Mesenchymal stem cell (in vitro differentiated cells and primary cell): ENCODE measurements around the gene ADD3.

Experiments
- DNase-seq: peaks from one replicate; pipeline ENCODE4 v3.0.0-alpha.2; 2013
- H2AFZ ChIP-seq: one replicate; pipeline ENCODE4 v1.6.1; 2013; ENCODE audit warnings: low read depth, mild to moderate bottlenecking, control low read depth, inconsistent platforms, low read length, moderate library complexity
- H2AK5ac ChIP-seq: 2 replicates; pipeline ENCODE4 v1.6.1; 2013; ENCODE audit warnings: low read length, moderate library complexity, mild to moderate bottlenecking, inconsistent platforms; ENCODE audit not compliant: severe bottlenecking
- H2BK120ac ChIP-seq: one replicate; pipeline ENCODE4 v1.6.1; 2013; ENCODE audit warnings: low read depth, mild to moderate bottlenecking, inconsistent platforms, low read length, moderate library complexity
- H2BK12ac ChIP-seq, 2 experiments: one replicate each; pipeline ENCODE4 v1.6.1; 2013; ENCODE audit warnings: inconsistent platforms in 2 of 2, low read length in 2 of 2, mild to moderate bottlenecking in 2 of 2, moderate library complexity in 2 of 2, control low read depth in 1 of 2
- H2BK15ac ChIP-seq: one replicate; pipeline ENCODE4 v1.6.1; 2013; ENCODE audit warnings: mild to moderate bottlenecking, low read depth, inconsistent platforms; ENCODE audit not compliant: poor library complexity, severe bottlenecking
- H2BK5ac ChIP-seq: 2 replicates; pipeline ENCODE4 v1.6.1; 2013; ENCODE audit warnings: low read depth, mild to moderate bottlenecking, low read length, control low read depth, inconsistent platforms; ENCODE audit not compliant: poor library complexity, severe bottlenecking
- H3K14ac ChIP-seq, 2 experiments: one replicate each; pipeline ENCODE4 v1.6.1; 2013; ENCODE audit warnings: inconsistent platforms in 2 of 2, low read length in 2 of 2, control low read depth in 1 of 2, mild to moderate bottlenecking in 1 of 2, moderate library complexity in 1 of 2
- H3K18ac ChIP-seq, 2 experiments: one replicate each; pipeline ENCODE4 v1.6.1; 2013; ENCODE audit warnings: inconsistent platforms in 2 of 2, low read length in 2 of 2, control low read depth in 1 of 2, low read depth in 1 of 2, mild to moderate bottlenecking in 1 of 2
- H3K23ac ChIP-seq, 2 experiments: one replicate each; pipeline ENCODE4 v1.6.1; 2013; ENCODE audit warnings: inconsistent platforms in 2 of 2, low read length in 2 of 2, mild to moderate bottlenecking in 2 of 2, moderate library complexity in 2 of 2, control low read depth in 1 of 2
- H3K27ac ChIP-seq: 2 replicates; pipeline ENCODE4 v1.5.1; 2013; ENCODE audit warnings: mild to moderate bottlenecking, moderate library complexity, low read length, control low read depth, inconsistent platforms; ENCODE audit not compliant: poor library complexity, severe bottlenecking
- H3K27me3 ChIP-seq, 2 experiments: 2 replicates each; pipeline versions ENCODE4 v1.6.1 to v1.7.0; 2013; ENCODE audit warnings: low read length in 2 of 2, mild to moderate bottlenecking in 2 of 2, moderate library complexity in 2 of 2, control low read depth in 1 of 2, inconsistent platforms in 1 of 2; ENCODE audit not compliant: control insufficient read depth in 1 of 2, insufficient read depth in 1 of 2
- H3K36me3 ChIP-seq, 2 experiments: 2 replicates each; pipeline versions ENCODE4 v1.6.1 to v1.7.0; 2013; ENCODE audit warnings: low read length in 2 of 2, control low read depth in 1 of 2, inconsistent platforms in 1 of 2, low read depth in 1 of 2, mild to moderate bottlenecking in 1 of 2; ENCODE audit not compliant: insufficient read depth in 2 of 2, control insufficient read depth in 1 of 2
- H3K4ac ChIP-seq, 2 experiments: one replicate each; pipeline ENCODE4 v1.6.1; 2013; ENCODE audit warnings: inconsistent platforms in 2 of 2, low read length in 2 of 2, mild to moderate bottlenecking in 2 of 2, moderate library complexity in 2 of 2, control low read depth in 1 of 2, low read depth in 1 of 2
- H3K4me1 ChIP-seq: 2 replicates; pipeline ENCODE4 v1.6.1; 2013; ENCODE audit warnings: low read depth, low read length, control low read depth; ENCODE audit not compliant: control insufficient read depth, insufficient read depth
- H3K4me2 ChIP-seq: 2 replicates; pipeline ENCODE4 v1.6.1; 2013; ENCODE audit warnings: low read length, mild to moderate bottlenecking, inconsistent platforms; ENCODE audit not compliant: poor library complexity, severe bottlenecking
- H3K4me3 ChIP-seq, 2 experiments: 2 replicates each; pipeline versions ENCODE4 v1.5.1 to v1.7.0; 2013; ENCODE audit warnings: low read length in 2 of 2, mild to moderate bottlenecking in 2 of 2, control low read depth in 1 of 2, low read depth in 1 of 2; ENCODE audit not compliant: insufficient read depth in 1 of 2
- H3K79me1 ChIP-seq: replicated peaks from 2 replicates; pipeline ENCODE4 v1.6.1; 2013; ENCODE audit warnings: mild to moderate bottlenecking, control low read depth, low read length, inconsistent platforms; ENCODE audit not compliant: poor library complexity, severe bottlenecking
- H3K9ac ChIP-seq: 2 replicates; pipeline ENCODE4 v1.7.0; 2013; ENCODE audit warnings: mild to moderate bottlenecking, low read length, moderate library complexity
- H3K9me3 ChIP-seq: 2 replicates; pipeline ENCODE4 v1.7.0; 2013; ENCODE audit warnings: mild to moderate bottlenecking, low read length; ENCODE audit not compliant: control insufficient read depth
- H4K8ac ChIP-seq: one replicate; pipeline ENCODE4 v1.6.1; 2013; ENCODE audit warnings: inconsistent platforms, mild to moderate bottlenecking, low read length, moderate library complexity
- H4K91ac ChIP-seq: one replicate; pipeline ENCODE4 v1.6.1; 2013; ENCODE audit warnings: mild to moderate bottlenecking, low read length, inconsistent platforms
- WGBS: methylation state at CpG from one replicate; pipeline ENCODE4 v1.1.7; 2013; ENCODE audit warnings: mixed read lengths; 5-methylcytosine and 5-hydroxymethylcytosine counted together

The ADD3 gene

DNA sequence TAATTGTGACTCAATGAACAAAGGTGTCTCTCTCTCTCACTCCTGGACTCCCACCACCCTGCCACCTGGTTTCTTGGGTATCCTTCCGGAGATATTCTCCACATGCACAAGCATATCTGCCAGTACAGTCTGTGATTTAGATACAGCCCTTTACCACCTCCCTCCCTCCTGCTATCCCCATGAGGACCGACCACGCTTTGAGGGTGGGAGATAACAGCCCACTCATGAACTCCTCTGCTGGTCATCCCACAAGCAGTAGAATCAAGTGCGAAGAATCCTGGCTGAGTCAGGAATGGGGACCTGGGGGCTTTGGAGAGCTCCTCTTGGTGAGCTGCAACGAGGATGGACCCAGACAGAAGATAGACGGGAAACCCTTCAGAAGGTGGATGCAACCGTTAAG lies 171.4 kb downstream of the ADD3 start:
- peaks cover 0 to 10% of the 10 kb centered on the region in 2 experiments for H3K27me3 ChIP-seq
- no peaks in the 10 kb centered on the region for H3K9me3 ChIP-seq
- H3K23ac ChIP-seq: no peak overlapping the region
- H3K9ac ChIP-seq: no peak overlapping the region
- no peak overlapping the region for H3K4ac ChIP-seq
- H4K8ac ChIP-seq: no peak overlapping the region
- no peak overlapping the region for H2BK5ac ChIP-seq
- no peak overlapping the region for H2BK120ac ChIP-seq
- no peaks in the 10 kb centered on the region for H3K36me3 ChIP-seq
- no peak overlapping the region for H3K4me2 ChIP-seq
- no peak overlapping the region for H2BK15ac ChIP-seq
- H3K4me1 ChIP-seq: no peaks in the 10 kb centered on the region
- H3K27ac ChIP-seq: no peak overlapping the region
- H3K14ac ChIP-seq: no peak overlapping the region
- no peak overlapping the region for H4K91ac ChIP-seq
- DNase-seq: no peak
- H2AFZ ChIP-seq: no peak overlapping the region
- no peak overlapping the region for H3K18ac ChIP-seq
- H2BK12ac ChIP-seq: no peak overlapping the region
- H2AK5ac ChIP-seq: no peak overlapping the region
- 91% methylated on average over 7 of the region's 7 CpGs for WGBS
- H3K4me3 ChIP-seq: no peak overlapping the region
- no peaks in the 10 kb centered on the region for H3K79me1 ChIP-seq

DNA sequence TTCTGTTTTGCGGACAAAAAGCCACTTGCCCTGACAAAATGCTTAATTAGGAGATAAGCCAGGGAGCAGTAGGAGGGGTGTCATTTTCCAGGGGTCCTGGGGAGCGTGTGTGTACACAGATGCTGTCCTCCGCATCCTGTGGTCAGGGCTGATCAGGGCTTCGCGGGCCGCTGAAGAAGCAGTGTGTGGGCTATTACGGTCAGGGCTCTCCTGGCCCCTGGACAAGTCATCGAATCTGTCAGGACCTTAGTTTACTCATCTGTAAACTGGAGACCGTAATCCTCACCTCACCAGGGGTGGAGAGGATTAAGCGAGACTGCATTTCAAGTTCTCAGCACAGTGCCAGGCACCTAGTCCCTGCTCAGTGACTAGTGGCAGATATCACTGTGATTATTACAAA lies 173.7 kb downstream of the ADD3 start:
- Histone ChIP-seq H4K91ac (no peak overlapping the region), H3K4me2 (no peak overlapping the region), H3K9ac (no peak overlapping the region), H3K23ac (no peak overlapping the region), H3K27ac (no peak overlapping the region), H3K79me1 (no peaks in the 10 kb centered on the region), H3K14ac (no peak overlapping the region), H3K4me3 (no peak overlapping the region), H3K36me3 (no peaks in the 10 kb centered on the region), H4K8ac (no peak overlapping the region), H2BK5ac (no peak overlapping the region), H2BK12ac (no peak overlapping the region), H2AFZ (no peak overlapping the region), H3K27me3 (peaks cover 0 to 7% of the 10 kb centered on the region in 2 experiments), H3K4ac (no peak overlapping the region), H2AK5ac (no peak overlapping the region), H2BK120ac (no peak overlapping the region), H3K9me3 (no peaks in the 10 kb centered on the region), H3K18ac (no peak overlapping the region), H2BK15ac (no peak overlapping the region), H3K4me1 (no peaks in the 10 kb centered on the region)
- 52% methylated on average over 9 of the region's 10 CpGs for WGBS
- DNase-seq: no peak

DNA sequence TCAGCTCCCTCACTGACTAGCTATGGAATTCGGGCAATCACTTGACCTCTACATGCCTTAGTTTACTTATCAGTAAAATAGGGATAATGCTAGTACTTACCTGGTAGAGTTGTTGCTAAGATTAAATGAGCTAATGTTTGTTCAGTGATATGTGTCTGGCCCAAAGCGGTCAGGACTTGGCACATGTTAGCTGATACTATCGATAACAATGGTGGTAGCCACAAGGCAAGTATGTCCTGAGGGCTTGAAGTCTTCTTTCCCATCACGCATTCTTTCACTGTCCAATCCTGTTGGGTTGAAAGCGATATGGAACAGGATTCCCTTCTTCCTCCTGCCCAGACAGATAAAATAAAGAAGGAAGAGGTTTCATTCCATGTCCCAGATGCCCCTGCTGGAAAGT lies 174.1 kb downstream of the ADD3 start:
- no peak overlapping the region for H2AK5ac ChIP-seq
- H3K23ac ChIP-seq: no peak overlapping the region
- no peak overlapping the region for H4K8ac ChIP-seq
- H3K27me3 ChIP-seq: peaks cover 0 to 6% of the 10 kb centered on the region in 2 experiments
- no peak overlapping the region for H3K4ac ChIP-seq
- no peak overlapping the region for H3K18ac ChIP-seq
- H3K4me3 ChIP-seq: no peak overlapping the region
- no peak overlapping the region for H2BK15ac ChIP-seq
- DNase-seq: no peak
- H2BK5ac ChIP-seq: no peak overlapping the region
- H3K36me3 ChIP-seq: no peaks in the 10 kb centered on the region
- H3K79me1 ChIP-seq: no peaks in the 10 kb centered on the region
- no peak overlapping the region for H2BK12ac ChIP-seq
- no peak overlapping the region for H2AFZ ChIP-seq
- H3K27ac ChIP-seq: no peak overlapping the region
- H3K9me3 ChIP-seq: no peaks in the 10 kb centered on the region
- H3K4me1 ChIP-seq: no peaks in the 10 kb centered on the region
- H3K9ac ChIP-seq: no peak overlapping the region
- no peak overlapping the region for H3K4me2 ChIP-seq
- H2BK120ac ChIP-seq: no peak overlapping the region
- 90% methylated on average over 3 of the region's 5 CpGs for WGBS
- no peak overlapping the region for H4K91ac ChIP-seq
- no peak overlapping the region for H3K14ac ChIP-seq

- no peak overlapping the region for H3K9ac ChIP-seq
- no peak overlapping the region for H2BK12ac ChIP-seq
- H3K9me3 ChIP-seq: no peaks in the 10 kb centered on the region
- no peak overlapping the region for H3K4ac ChIP-seq
- H2BK5ac ChIP-seq: no peak overlapping the region
- H3K4me3 ChIP-seq: no peak overlapping the region
- no peak overlapping the region for H4K8ac ChIP-seq
- no peak overlapping the region for H3K23ac ChIP-seq
- H3K27me3 ChIP-seq: peaks cover 0 to 2% of the 10 kb centered on the region in 2 experiments
- no peak overlapping the region for H3K14ac ChIP-seq
- WGBS: 74% methylated on average over 6 of the region's 6 CpGs
- H2AFZ ChIP-seq: no peak overlapping the region
- no peak overlapping the region for H4K91ac ChIP-seq
- H3K18ac ChIP-seq: no peak overlapping the region
- no peak overlapping the region for H3K4me2 ChIP-seq
- H3K36me3 ChIP-seq: no peaks in the 10 kb centered on the region
- no peaks in the 10 kb centered on the region for H3K79me1 ChIP-seq
- no peak overlapping the region for H2BK15ac ChIP-seq
- H3K27ac ChIP-seq: no peak overlapping the region
- no peak for DNase-seq
- no peak overlapping the region for H2AK5ac ChIP-seq
- no peaks in the 10 kb centered on the region for H3K4me1 ChIP-seq
- H2BK120ac ChIP-seq: no peak overlapping the region
Observed at GRCh38 chr10:110184398-110184797, 176.6 kb downstream of the ADD3 start.
